HEK293T (cell line): ENCODE results near the gene PAFAH1B2.

Source experiments
- BHLHE40 ChIP-seq: fragments of 450-650 bp; IDR thresholded peaks from 2 replicates; pipeline ENCODE4 v1.6.1; 2016; ENCODE audit warnings: mild to moderate bottlenecking, moderate library complexity, borderline replicate concordance
- CTBP1 ChIP-seq: fragments of 450-650 bp; IDR thresholded peaks from 2 replicates; pipeline ENCODE4 v1.6.1; 2016; ENCODE audit warnings: borderline replicate concordance
- FOXK2 ChIP-seq: fragments of 450-650 bp; IDR thresholded peaks from 2 replicates; pipeline ENCODE4 v1.6.1; 2016; ENCODE audit warnings: mild to moderate bottlenecking
- FOXM1 ChIP-seq: fragments of 450-650 bp; IDR thresholded peaks from 2 replicates; pipeline ENCODE4 v1.6.1; 2017; ENCODE audit warnings: mild to moderate bottlenecking, borderline replicate concordance
- HDGF ChIP-seq: fragments of 450-650 bp; IDR thresholded peaks from 2 replicates; pipeline ENCODE4 v1.6.1; 2017; ENCODE audit warnings: antibody characterized with exemption, borderline replicate concordance
- SP1 ChIP-seq: fragments of 450-650 bp; IDR thresholded peaks from 2 replicates; pipeline ENCODE4 v1.6.1; 2017
- SUZ12 ChIP-seq: fragments of 450-650 bp; IDR thresholded peaks from 2 replicates; pipeline ENCODE4 v1.6.1; 2016; ENCODE audit warnings: mild to moderate bottlenecking
- TARDBP ChIP-seq: fragments of 450-650 bp; IDR thresholded peaks from 2 replicates; pipeline ENCODE4 v1.6.1; 2016

DNA sequence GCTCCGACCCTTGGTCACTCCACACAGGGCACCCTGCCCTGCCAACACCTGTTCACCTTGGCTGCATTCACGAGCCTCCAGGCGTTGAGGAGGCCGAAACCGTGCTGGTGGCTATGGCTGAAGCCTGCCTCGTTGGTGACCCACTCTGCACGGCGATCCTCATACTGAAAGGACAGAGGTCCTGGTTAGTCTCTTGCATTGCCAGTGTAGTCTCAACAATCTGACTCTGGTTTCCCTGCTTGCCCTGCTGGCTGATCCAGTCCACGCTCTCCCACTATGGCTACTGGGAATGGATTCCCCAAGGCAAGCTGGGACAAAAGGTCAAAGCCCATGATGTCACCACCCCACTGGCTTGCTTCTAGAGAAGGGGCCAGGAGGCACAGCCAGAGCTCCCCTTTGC lies 74.9 kb downstream of the PAFAH1B2 start:
- TF ChIP-seq FOXK2 (no peak), CTBP1 (no peak), FOXM1 (no peak), SP1 (no peak), SUZ12 (no peak), BHLHE40 (no peak), HDGF (no peak), TARDBP (no peak)
